GM12878 (cell line): ENCODE data around the gene SERPING1. TPM values are rescaled to one million over a fixed set of nuclear protein-coding genes. Genes with fewer than 3 reads are reported as not detected.

Experiments
- ATAC-seq: fragments of 200-7000 bp; cut with Tn5 transposase; 3 replicates; pipeline ENCODE4 v1.9.1; 2020; ENCODE audit warnings: mild to moderate bottlenecking, moderate library complexity
- BruUV-seq: library from RNA; stranded (reverse); fragments of 400-500 nt; replicated peaks from 2 replicates; lab custom pipeline; 2021; lab: Mats Ljungman, UMichigan
- CTCF ChIA-PET: fragments of 300-600 bp; sonication (Branson Sonifier 250); formaldehyde crosslinking; extraction: SDS; loops from one replicate; lab custom pipeline; 2021; ENCODE audit warnings: inconsistent platforms; lab: Yijun Ruan, JAX
- POLR2A ChIA-PET: fragments of 350-600 bp; formaldehyde crosslinking; extraction: SDS; loops from one replicate; lab custom pipeline; 2021; ENCODE audit warnings: inconsistent platforms; lab: Charles Lee
- RAD21 ChIA-PET: fragments of 300-600 bp; sonication (Branson Sonifier 250); formaldehyde crosslinking; loops from one replicate; lab custom pipeline; 2023; ENCODE audit warnings: antibody characterized with exemption; ENCODE audit not compliant: unreplicated experiment; lab: Charles Lee
- SMC1A ChIA-PET: fragments of 300-600 bp; sonication (Branson Sonifier 250); formaldehyde crosslinking; loops from one replicate; lab custom pipeline; 2023; ENCODE audit not compliant: unreplicated experiment, uncharacterized antibody; lab: Charles Lee
- DNase-seq: peaks from one replicate; pipeline ENCODE4 v3.0.0-alpha.2; 2011; ENCODE audit warnings: low read depth, low spot score
- FAIRE-seq: peaks from 3 replicates; lab custom pipeline; 2011; peaks lifted over from hg19 to GRCh38; lab: Jason Lieb, UNC
- H2AFZ ChIP-seq: 2 replicates; pipeline ENCODE4 v1.6.0; 2011; ENCODE audit warnings: low read depth, low read length, control low read depth; ENCODE audit not compliant: control insufficient read depth
- H3K27ac ChIP-seq: 2 replicates; pipeline ENCODE4 v1.5.1; 2011; ENCODE audit warnings: control low read depth; ENCODE audit not compliant: control insufficient read depth, insufficient read depth
- H3K27me3 ChIP-seq, 2 experiments: replicated peaks in 1 of 2; 2 replicates each; pipeline versions ENCODE4 v1.6.0 to v1.6.1; 2011; ENCODE audit warnings: low read length in 1 of 2; ENCODE audit not compliant: control insufficient read depth in 2 of 2, insufficient read depth in 2 of 2
- H3K36me3 ChIP-seq, 2 experiments: 2 replicates each; pipeline ENCODE4 v1.5.1; 2011; ENCODE audit warnings: low read length in 1 of 2; ENCODE audit not compliant: control insufficient read depth in 2 of 2, insufficient read depth in 2 of 2
- H3K4me1 ChIP-seq: 2 replicates; pipeline ENCODE4 v1.6.1; 2011; ENCODE audit warnings: mild to moderate bottlenecking, low read length, moderate library complexity, mixed read lengths; ENCODE audit not compliant: control insufficient read depth, insufficient read depth
- H3K4me2 ChIP-seq: 2 replicates; pipeline ENCODE4 v1.6.0; 2011; ENCODE audit warnings: control low read depth; ENCODE audit not compliant: control insufficient read depth, insufficient read depth
- H3K4me3 ChIP-seq: fragments of 200-600 bp; sonication (generic); 2 replicates; pipeline ENCODE4 v1.5.1; 2016
- H3K79me2 ChIP-seq: 2 replicates; pipeline ENCODE4 v1.6.0; 2011; ENCODE audit warnings: low read length; ENCODE audit not compliant: control insufficient read depth, insufficient read depth
- H3K9ac ChIP-seq: 2 replicates; pipeline ENCODE4 v1.8.0; 2011; ENCODE audit warnings: low read length, control low read depth, mixed read lengths; ENCODE audit not compliant: control insufficient read depth, insufficient read depth
- H3K9me3 ChIP-seq: replicated peaks from 3 replicates; pipeline ENCODE4 v1.5.1; 2011; ENCODE audit warnings: mild to moderate bottlenecking, low read length; ENCODE audit not compliant: control insufficient read depth, insufficient read depth
- H4K20me1 ChIP-seq: 2 replicates; pipeline ENCODE4 v1.6.0; 2011; ENCODE audit not compliant: control insufficient read depth, insufficient read depth
- RAD21 ChIP-seq: IDR thresholded peaks from 2 replicates; pipeline ENCODE4 v1.6.1; 2011; ENCODE audit warnings: mild to moderate bottlenecking, low read depth, low read length, moderate library complexity; ENCODE audit not compliant: insufficient read depth
- RELA ChIP-seq: fragments of 450-650 bp; IDR thresholded peaks from 2 replicates; pipeline ENCODE4 v1.8.0; 2014; ENCODE audit warnings: borderline replicate concordance; ENCODE audit not compliant: partially characterized antibody
- STAT1 ChIP-seq: fragments of 450-650 bp; conservative IDR thresholded peaks from 2 replicates; pipeline ENCODE4 v1.6.1; 2014; ENCODE audit warnings: antibody characterized with exemption, mild to moderate bottlenecking
- ZBED1 ChIP-seq: IDR thresholded peaks from 2 replicates; pipeline ENCODE4 v1.6.1; 2016; ENCODE audit warnings: borderline replicate concordance
- ZNF274 ChIP-seq: IDR thresholded peaks from one replicate; pipeline ENCODE4 v1.8.0; 2011; ENCODE audit not compliant: insufficient read length, insufficient read depth
- WGBS: methylation state at CpG from one replicate; pipeline ENCODE4 v1.1.6; 2016; ENCODE audit warnings: low lambda C conversion rate; ENCODE audit not compliant: insufficient replicate concordance, insufficient coverage; ENCODE audit errors: missing lambda C conversion rate; 5-methylcytosine and 5-hydroxymethylcytosine counted together
- in situ Hi-C: fragments of 300-500 bp; cut with MboI; formaldehyde crosslinking; loops from 9 replicates; pipeline ENCODE4 v1.14.3; 2018; ENCODE audit warnings: mixed read lengths
- intact Hi-C: fragments of 100-400 bp; cut with micrococcal nuclease; formaldehyde crosslinking; loops from one replicate; pipeline ENCODE4 v1.14.2; 2022; ENCODE audit not compliant: unreplicated experiment
- polyA plus RNA-seq, 11 experiments: library from polyadenylated mRNA; depleted of rRNA in 4 of 11; unstranded in 6 of 11; stranded (reverse) in 5 of 11; fragments of >200 nt; fragmentation: Nextera tagmentation in 4 of 11; fragmentation: Illumina TruSeq in 1 of 11; extraction: Ambion mirVana in 4 of 11; extraction: Trizol in 1 of 11; gene quantifications; 1 replicate in 1 of 11; 2 replicates in 10 of 11; pipeline versions ENCODE4 v1.2.1 to v1.2.3, GENCODE V29; 2011 to 2016; ENCODE audit warnings: inconsistent platforms in 2 of 11, missing spikeins in 2 of 11, low read depth in 1 of 11
- total RNA-seq, 4 experiments: library from RNA; depleted of rRNA in 3 of 4; stranded (reverse); fragments of >200 nt in 3 of 4; fragmentation: Illumina TruSeq in 1 of 4; extraction: Trizol in 1 of 4; gene quantifications; 2 replicates each; pipeline versions ENCODE4 v1.2.1 to v1.2.3, GENCODE V29; 2013 to 2021

The SERPING1 gene
- total and polyA plus RNA-seq, 10 of the 15 experiments (the other 5 are each of a cell fraction or from before 2014, with no cell fraction given), result 0.24 to 1.4 TPM; not detected in 8

DNA sequence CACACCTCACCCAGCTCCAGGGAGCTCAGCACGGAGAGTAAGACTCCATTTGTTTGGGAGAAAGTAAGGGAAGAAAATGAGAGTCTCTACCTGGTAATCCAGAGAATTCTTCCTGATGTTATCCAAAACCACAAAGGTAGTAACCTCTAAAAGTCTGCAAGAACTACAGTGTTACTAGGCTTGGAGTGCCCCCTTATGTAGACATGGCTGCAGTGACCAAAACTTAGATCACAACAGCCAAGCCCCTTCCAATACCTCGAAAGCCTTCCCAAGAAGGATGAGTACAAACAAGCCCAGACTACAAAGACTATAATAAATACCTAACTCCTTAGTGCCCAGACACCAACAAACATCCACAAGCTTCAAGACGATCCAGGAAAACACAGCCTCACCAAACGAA is 34.9 kb upstream of the SERPING1 start:
- ChIA-PET RAD21 (interaction anchor here (0.7 to 1.4 kb wide), 2 partner anchors 13 to 34 kb away, joined by 3 read pairs; no protein-coding TSS in a partner anchor), SMC1A (interaction anchor here (1.3 kb wide), 1 partner anchor 69 kb away, joined by 3 read pairs; no protein-coding TSS in a partner anchor), POLR2A (interaction anchor here (0.6 kb wide), 1 partner anchor 230 kb away, joined by 3 read pairs; no protein-coding TSS in a partner anchor)
- in situ Hi-C loops, result no loop called here
- Histone ChIP-seq H3K4me3 (no peak overlapping the region), H3K9ac (no peak overlapping the region), H3K27me3 (no peaks in the 10 kb centered on the region), H3K27ac (no peak overlapping the region), H3K79me2 (peaks cover 58% of the 10 kb centered on the region), H2AFZ (no peak overlapping the region), H3K4me1 (peaks cover 4% of the 10 kb centered on the region), H3K36me3 (peaks cover 6 to 23% of the 10 kb centered on the region in 2 experiments)
- FAIRE-seq, result no peak
- DNase-seq, result no peak
- intact Hi-C loops, result loop anchor here (10.0 kb wide), 1 partner anchor 222 kb away; no protein-coding TSS in a partner anchor
- BruUV-seq, result no TSS peak
- TF ChIP-seq RELA (no peak), RAD21 (peak; percentile 17; the same call in 1 of the 2 replicates), ZNF274 (no peak), STAT1 (no peak), ZBED1 (no peak)
- TF ChIP-seq, all 136 proteins: peak for 1
- H3K9me3 ChIP-seq, result no peaks in the 10 kb centered on the region
- CTCF ChIA-PET, result interaction anchor here (0.6 to 1.3 kb wide), 3 partner anchors 12 to 82 kb away, joined by 3 to 5 read pairs (median 5); no protein-coding TSS in a partner anchor
- 96% methylated on average over 4 of the region's 4 CpGs for WGBS
- ATAC-seq, result no peak
- H3K4me2 ChIP-seq, result no peak overlapping the region
- H4K20me1 ChIP-seq, result no peaks in the 10 kb centered on the region
